OCI-LY3 (cell line): ENCODE results near the gene EPHB1.

ENCODE experiments used
- H2AFZ ChIP-seq: fragments of 200-600, 300-600 bp; shearing (Covaris generic); 2 replicates; pipeline ENCODE4 v1.6.0; 2014; ENCODE audit warnings: antibody characterized with exemption, low read depth, low read length
- H3K27ac ChIP-seq: fragments of 200-600, 300-600 bp; sonication (generic); 2 replicates; pipeline ENCODE4 v1.5.1; 2014; ENCODE audit warnings: mild to moderate bottlenecking, low read length, moderate library complexity, mixed read lengths
- H3K27me3 ChIP-seq: fragments of 200-600, 300-600 bp; sonication (generic); 2 replicates; pipeline ENCODE4 v1.6.1; 2014; ENCODE audit warnings: low read depth, low read length, mixed read lengths
- H3K36me3 ChIP-seq: fragments of 200-600, 300-600 bp; sonication (generic); replicated peaks from 2 replicates; pipeline ENCODE3; 2014; ENCODE audit warnings: low read depth, low read length, mixed read lengths
- H3K4me1 ChIP-seq: fragments of 300-600, 200-600 bp; sonication (generic); 2 replicates; pipeline ENCODE4 v1.6.1; 2014; ENCODE audit warnings: low read length, mixed read lengths
- H3K4me2 ChIP-seq: fragments of 200-600, 300-600 bp; sonication (generic); 2 replicates; pipeline ENCODE4 v1.6.1; 2014; ENCODE audit warnings: low read length, mixed read lengths
- H3K4me3 ChIP-seq: fragments of 300-600, 200-600 bp; sonication (generic); 2 replicates; pipeline ENCODE4 v1.5.1; 2014; ENCODE audit warnings: antibody characterized with exemption, mild to moderate bottlenecking, low read length, moderate library complexity
- H3K79me2 ChIP-seq: fragments of 300-600, 200-600 bp; shearing (Covaris generic); 2 replicates; pipeline ENCODE4 v1.6.1; 2014; ENCODE audit warnings: mild to moderate bottlenecking, low read length, mixed read lengths
- H3K9ac ChIP-seq: fragments of 300-600, 200-600 bp; shearing (Covaris generic); 2 replicates; pipeline ENCODE4 v1.6.0; 2014; ENCODE audit warnings: mild to moderate bottlenecking, low read length, moderate library complexity
- H3K9me3 ChIP-seq: fragments of 200-600, 300-600 bp; shearing (Covaris generic); 2 replicates; pipeline ENCODE4 v1.6.1; 2014; ENCODE audit warnings: low read length, mixed read lengths; ENCODE audit not compliant: insufficient read depth
- H4K20me1 ChIP-seq: fragments of 200-600, 300-600 bp; sonication (generic); 2 replicates; pipeline ENCODE4 v1.6.1; 2016; ENCODE audit warnings: low read length, mixed read lengths; ENCODE audit not compliant: insufficient read depth
- EZH2phosphoT487 ChIP-seq: fragments of 200-600 bp; shearing (Covaris generic); IDR thresholded peaks from 2 replicates; pipeline ENCODE4 v1.6.1; 2018; ENCODE audit warnings: antibody characterized with exemption, mixed run types, low read depth
- TF ChIP-seq, protein P1 (sequence below): fragments of 200-600, 300-600 bp; sonication (generic); IDR thresholded peaks from 2 replicates; pipeline ENCODE4 v1.5.1; 2014; ENCODE audit warnings: antibody characterized with exemption, low read length, low read depth

Gene EPHB1

DNA sequence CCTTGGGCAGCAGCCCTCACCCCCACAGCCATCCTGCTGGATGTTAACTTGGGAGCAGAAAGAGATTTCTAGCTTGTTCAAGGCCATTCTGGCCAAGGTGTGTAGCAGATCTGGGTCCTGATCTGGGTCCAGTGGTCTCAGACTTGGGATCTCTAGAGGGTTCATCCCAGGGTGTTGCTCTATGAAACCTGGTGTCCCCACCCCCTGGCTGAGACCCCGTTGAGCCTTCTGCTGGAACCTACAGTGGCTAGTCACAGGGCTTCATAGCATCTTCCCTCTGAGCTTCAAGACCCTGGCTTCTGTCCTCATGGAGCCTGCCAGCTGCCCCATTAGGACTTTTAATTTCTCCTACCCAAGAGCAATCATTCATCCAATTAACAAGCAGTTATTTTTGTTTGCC, 64.3 kb downstream of the EPHB1 start:
- Histone ChIP-seq H3K4me3 (no peak overlapping the region), H4K20me1 (peaks cover 93% of the 10 kb centered on the region), H2AFZ (no peak overlapping the region), H3K4me2 (no peak overlapping the region), H3K36me3 (peaks cover 39% of the 10 kb centered on the region), H3K4me1 (peaks cover 74% of the 10 kb centered on the region), H3K9me3 (no peaks in the 10 kb centered on the region), H3K9ac (no peak overlapping the region), H3K27ac (no peak overlapping the region), H3K79me2 (peaks cover 100% of the 10 kb centered on the region), H3K27me3 (no peaks in the 10 kb centered on the region)
- TF ChIP-seq, protein P1, sequence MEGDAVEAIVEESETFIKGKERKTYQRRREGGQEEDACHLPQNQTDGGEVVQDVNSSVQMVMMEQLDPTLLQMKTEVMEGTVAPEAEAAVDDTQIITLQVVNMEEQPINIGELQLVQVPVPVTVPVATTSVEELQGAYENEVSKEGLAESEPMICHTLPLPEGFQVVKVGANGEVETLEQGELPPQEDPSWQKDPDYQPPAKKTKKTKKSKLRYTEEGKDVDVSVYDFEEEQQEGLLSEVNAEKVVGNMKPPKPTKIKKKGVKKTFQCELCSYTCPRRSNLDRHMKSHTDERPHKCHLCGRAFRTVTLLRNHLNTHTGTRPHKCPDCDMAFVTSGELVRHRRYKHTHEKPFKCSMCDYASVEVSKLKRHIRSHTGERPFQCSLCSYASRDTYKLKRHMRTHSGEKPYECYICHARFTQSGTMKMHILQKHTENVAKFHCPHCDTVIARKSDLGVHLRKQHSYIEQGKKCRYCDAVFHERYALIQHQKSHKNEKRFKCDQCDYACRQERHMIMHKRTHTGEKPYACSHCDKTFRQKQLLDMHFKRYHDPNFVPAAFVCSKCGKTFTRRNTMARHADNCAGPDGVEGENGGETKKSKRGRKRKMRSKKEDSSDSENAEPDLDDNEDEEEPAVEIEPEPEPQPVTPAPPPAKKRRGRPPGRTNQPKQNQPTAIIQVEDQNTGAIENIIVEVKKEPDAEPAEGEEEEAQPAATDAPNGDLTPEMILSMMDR = no peak
- no peak for TF ChIP-seq EZH2phosphoT487

DNA sequence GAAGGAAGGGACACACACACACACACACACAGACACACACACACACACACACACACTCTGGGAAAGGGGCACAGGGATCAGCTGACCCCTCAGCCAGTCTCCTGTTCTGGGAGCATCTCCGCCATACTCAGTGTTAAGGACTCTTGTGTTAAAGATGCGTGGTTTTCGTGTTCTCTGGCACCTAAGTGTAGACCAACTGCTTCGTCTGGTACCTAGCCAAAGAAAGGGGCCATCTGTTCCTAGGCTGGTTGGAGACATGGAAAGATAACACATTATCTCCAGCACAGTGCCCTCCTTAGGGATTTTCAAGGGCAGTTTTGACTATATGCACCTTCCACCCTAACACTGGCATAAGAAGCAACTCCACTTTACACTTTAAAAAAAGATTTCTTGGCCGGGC, 65.1 kb downstream of the EPHB1 start:
- Histone ChIP-seq H3K79me2 (peaks cover 100% of the 10 kb centered on the region), H3K27ac (no peak overlapping the region), H3K9ac (no peak overlapping the region), H3K9me3 (no peaks in the 10 kb centered on the region), H3K27me3 (no peaks in the 10 kb centered on the region), H3K4me1 (peaks cover 72% of the 10 kb centered on the region), H3K4me3 (no peak overlapping the region), H3K36me3 (peaks cover 36% of the 10 kb centered on the region), H4K20me1 (peaks cover 98% of the 10 kb centered on the region), H2AFZ (no peak overlapping the region), H3K4me2 (no peak overlapping the region)
- TF ChIP-seq, protein P1 = no peak
- no peak for TF ChIP-seq EZH2phosphoT487

DNA sequence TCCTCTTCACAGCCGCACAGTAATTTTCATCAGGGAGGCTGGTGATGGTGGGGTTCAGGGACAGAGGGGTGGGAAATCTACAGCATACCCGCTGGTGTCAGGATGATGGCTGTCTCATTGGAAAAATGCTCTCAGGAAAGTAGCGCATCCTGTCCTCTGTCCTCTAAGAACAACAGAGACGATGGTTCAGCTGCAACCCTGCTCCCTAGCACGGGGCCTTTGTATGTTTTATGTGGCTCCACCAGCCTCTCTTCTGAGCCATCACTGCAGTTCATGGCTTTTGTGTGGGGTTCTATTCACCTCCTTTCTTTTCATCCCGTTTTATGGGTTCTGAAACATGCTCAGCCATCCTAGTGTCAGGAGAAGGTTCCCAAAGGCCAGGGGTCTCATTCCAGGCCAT, 68.9 kb downstream of the EPHB1 start:
- Histone ChIP-seq H3K9ac (no peak overlapping the region), H3K27ac (no peak overlapping the region), H3K4me1 (peaks cover 41% of the 10 kb centered on the region), H3K4me2 (no peak overlapping the region), H3K79me2 (peaks cover 100% of the 10 kb centered on the region), H2AFZ (no peak overlapping the region), H3K36me3 (peaks cover 27% of the 10 kb centered on the region), H3K27me3 (no peaks in the 10 kb centered on the region), H3K4me3 (no peak overlapping the region), H3K9me3 (no peaks in the 10 kb centered on the region), H4K20me1 (peaks cover 98% of the 10 kb centered on the region)
- TF ChIP-seq, protein P1 = no peak
- TF ChIP-seq EZH2phosphoT487 = no peak

DNA sequence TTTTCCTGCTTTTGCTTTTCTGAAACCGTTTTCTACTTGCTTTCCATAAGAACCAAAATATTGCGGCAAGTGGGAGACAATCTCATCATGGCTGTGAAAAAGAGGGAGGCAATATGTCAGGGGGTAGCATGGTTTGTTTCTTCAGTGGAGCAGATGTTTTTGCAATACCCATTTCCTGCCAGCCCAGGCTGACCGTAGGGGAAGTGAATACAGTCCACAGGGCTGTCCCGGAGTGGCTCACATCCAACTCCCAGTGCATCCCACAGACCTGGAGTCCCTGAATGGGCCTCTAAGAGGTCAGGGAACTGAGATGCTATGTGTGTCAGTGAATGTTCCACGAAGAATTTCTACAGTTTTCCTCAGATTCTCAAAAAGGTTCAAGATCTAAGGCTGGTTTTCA, 69.6 kb downstream of the EPHB1 start:
- no peaks in the 10 kb centered on the region for H3K9me3 ChIP-seq
- no peak overlapping the region for H3K4me3 ChIP-seq
- H2AFZ ChIP-seq = no peak overlapping the region
- peaks cover 100% of the 10 kb centered on the region for H3K79me2 ChIP-seq
- H4K20me1 ChIP-seq = peaks cover 98% of the 10 kb centered on the region
- TF ChIP-seq, protein P1 = no peak
- TF ChIP-seq EZH2phosphoT487 = no peak
- peaks cover 40% of the 10 kb centered on the region for H3K4me1 ChIP-seq
- no peaks in the 10 kb centered on the region for H3K27me3 ChIP-seq
- peaks cover 29% of the 10 kb centered on the region for H3K36me3 ChIP-seq
- H3K9ac ChIP-seq = no peak overlapping the region
- no peak overlapping the region for H3K27ac ChIP-seq
- H3K4me2 ChIP-seq = no peak overlapping the region
